ENCODE measurements around the gene NF1.
"Not testable (repeated sequence)": the region's sequence is repeated elsewhere in the genome, so short reads cannot be mapped to it uniquely, and the experiment has no call there.

The NF1 gene

GRCh38 chr17:31094600-31095235, at the start of gene NF1:
Gene NF1, plus strand, starts transcription at chr17:31094977. Its CDS starts 333 bp downstream, at chr17:31095310.
- DNase-seq (ENCODE audit: low read depth), result peak; percentile 77

DNA sequence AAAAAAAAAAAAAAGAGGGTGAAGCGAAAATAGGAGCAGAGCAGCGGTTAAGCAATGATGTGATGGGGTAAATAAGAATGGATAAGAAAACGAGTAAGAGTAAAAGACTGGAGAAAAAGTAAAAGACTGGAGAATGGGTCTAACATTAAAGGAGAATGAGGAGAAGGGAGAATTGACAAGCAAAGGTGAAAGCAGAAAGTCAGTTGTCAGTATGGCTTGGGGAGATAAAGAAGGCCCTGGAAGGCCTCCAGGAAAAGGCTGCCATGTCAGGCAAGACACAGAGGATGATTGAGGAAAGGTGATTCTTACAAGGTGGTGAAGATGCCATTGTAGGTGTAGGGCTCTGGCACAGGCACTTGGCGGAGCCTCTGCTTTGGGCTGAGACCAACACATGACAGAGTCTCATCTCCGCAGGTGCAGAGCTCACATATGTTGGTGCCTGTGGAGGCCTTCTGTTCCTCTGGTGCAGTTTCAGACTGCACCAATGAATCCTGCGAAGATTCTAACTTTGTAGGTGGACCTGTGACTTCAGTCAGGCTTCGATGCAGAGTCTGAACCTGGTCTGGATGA, 47.8 kb upstream of the NF1 start:
- not testable (repeated sequence) for DNase-seq (ENCODE audit: low read depth)

GRCh38 chr17:31048142-31048541, 46.6 kb upstream of the NF1 start:
- DNase-seq (ENCODE audit: low read depth), result no peak

DNA sequence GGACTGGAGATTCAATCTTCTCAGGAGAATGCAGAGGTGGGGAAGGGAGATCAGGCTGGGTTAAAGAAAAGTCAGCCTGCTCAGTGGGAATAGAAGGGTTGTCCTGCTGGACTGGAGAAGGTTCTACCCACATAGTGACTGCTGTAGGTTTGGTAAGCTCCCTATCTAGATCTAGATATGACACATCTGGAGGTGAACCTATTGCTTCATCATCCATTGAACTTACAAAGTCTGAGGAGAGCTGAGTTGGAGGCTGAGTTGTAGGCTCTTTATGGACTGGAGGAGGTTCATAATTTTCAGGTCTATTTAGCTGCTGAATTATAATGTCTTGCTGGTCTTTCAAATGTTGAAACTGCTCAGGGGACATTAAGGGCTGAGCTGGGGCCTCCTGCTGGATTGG, 46.0 kb upstream of the NF1 start:
- DNase-seq (ENCODE audit: low read depth), result no peak

DNA sequence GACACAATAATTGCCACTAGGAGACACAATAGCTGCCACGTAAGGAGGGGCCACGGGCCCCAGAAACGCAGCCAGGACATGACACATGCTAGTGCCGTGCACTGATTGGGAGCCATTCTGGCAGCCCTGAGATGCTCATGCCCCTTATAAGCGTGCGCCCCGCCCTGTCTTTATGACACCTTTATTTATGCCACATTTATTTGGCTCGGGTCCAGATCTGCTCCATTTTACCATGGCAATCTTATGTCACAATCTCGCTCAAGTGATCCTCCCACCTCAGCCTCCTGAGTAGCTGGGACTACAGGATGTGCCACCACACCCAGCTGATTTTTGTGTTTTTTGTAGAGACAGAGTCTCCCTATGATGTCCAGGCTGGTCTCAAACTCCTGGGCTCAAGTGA, 43.8 kb upstream of the NF1 start:
- DNase-seq (ENCODE audit: low read depth), result no peak

- DNase-seq (ENCODE audit: low read depth), result no peak
Observed at GRCh38 chr17:31051506-31051905, 43.3 kb upstream of the NF1 start.

DNA sequence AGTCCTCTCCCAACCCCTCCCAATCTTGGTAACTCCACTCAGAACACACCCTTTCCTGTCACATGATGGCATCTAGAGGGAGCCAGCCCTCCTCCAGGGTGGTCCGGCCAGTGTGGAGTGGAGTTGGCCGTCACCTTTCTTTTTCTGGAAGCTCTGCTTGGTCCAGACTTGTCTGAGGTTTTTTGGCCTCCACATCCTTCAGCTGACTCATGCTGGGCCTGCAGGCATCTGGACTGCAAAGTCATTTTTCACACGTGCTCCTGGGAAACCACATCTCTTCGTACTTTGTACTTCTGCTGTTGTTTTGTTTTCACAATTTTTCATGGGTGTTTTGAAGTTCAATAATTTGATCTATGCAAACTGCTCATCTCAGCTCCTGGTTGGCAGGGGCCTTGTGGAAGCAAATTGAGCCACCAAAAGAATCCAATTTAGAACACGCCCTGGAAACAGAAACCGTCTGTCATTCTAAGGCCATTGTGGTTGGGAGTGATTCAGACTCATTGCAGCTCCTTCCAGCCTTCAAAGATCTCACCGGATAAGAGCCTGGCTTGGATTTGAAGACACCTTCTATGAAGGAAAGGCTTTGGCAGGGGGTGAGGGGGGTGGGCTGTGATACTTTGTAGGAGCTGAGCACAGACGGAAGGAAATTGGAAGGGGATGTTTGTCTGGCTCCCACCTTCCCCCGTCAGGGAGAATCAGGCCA, 42.4 kb upstream of the NF1 start:
- no peak for DNase-seq (ENCODE audit: low read depth)

GRCh38 chr17:31053071-31053470, 41.7 kb upstream of the NF1 start:
- DNase-seq (ENCODE audit: low read depth), result no peak

DNA sequence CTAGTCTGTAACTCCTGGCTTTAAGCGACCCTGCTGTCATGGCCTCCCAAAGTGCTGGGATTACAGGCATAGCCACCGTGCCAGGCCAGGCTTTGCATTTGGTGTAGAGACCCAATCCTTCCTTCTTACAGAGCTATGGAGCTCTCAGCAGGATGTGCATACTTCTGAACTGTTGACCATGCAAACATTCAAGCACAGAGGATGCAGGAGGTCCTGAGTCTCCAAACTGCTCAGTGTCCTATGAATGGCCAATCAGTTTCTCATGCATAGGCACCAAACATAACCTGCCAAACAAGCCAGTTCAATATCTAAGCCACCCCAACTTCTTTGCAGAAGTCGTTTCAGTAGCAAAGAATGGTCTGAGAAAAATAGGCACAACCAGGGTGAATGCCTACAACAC, 40.0 kb upstream of the NF1 start:
- DNase-seq (ENCODE audit: low read depth), result no peak

GRCh38 chr17:31058976-31059375, 35.8 kb upstream of the NF1 start:
- DNase-seq (ENCODE audit: low read depth), result no peak

- no peak for DNase-seq (ENCODE audit: low read depth)
Observed at GRCh38 chr17:31060791-31061550, 33.8 kb upstream of the NF1 start.

DNA sequence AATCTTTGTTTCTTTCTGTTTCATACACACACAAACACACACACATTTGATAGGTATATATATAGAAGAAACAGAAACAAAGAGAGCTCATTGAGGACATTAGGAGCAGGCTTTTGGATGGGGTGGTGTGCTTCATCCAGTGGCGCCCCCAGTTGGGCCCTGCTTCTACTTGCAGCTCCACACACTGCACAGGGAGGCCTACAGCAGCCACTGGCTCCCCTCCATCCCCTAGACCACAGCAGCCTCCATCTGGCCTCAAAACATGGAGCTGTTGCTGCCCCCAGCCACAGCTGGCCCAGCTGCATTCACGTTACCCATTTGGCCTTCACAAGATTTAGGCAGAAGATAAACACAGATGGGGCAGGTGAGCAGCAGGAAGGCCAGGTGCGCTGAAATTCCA, 33.1 kb upstream of the NF1 start:
- DNase-seq (ENCODE audit: low read depth), result no peak

GRCh38 chr17:31062346-31062745, 32.4 kb upstream of the NF1 start:
- DNase-seq (ENCODE audit: low read depth), result no peak

- no peak for DNase-seq (ENCODE audit: low read depth)
Observed at GRCh38 chr17:31064707-31065106, 30.1 kb upstream of the NF1 start.

- no peak for DNase-seq (ENCODE audit: low read depth)
Observed at GRCh38 chr17:31067691-31068184, 27.0 kb upstream of the NF1 start.

DNA sequence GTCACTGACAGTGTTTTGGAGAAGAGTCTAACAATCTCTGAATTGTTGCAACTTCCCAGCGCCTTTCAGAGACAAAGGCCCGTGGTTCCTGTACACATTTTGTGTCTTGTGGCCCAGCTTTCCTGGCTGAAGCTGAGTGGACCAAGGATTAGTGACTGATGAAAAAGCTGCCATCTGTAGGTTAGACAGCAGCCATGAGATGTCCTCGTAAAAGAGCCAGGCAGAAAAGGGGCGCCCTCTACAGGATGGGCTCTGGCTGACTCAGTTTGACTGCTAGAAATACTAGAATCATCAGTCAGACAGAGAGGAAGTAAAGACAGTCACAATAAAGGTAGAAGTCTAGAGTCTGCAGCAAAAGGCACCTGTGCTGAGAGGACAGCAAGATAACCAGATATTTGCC, 26.5 kb upstream of the NF1 start:
- DNase-seq (ENCODE audit: low read depth), result peak; percentile 9

GRCh38 chr17:31072186-31072585, 22.6 kb upstream of the NF1 start:
- DNase-seq (ENCODE audit: low read depth), result no peak

DNA sequence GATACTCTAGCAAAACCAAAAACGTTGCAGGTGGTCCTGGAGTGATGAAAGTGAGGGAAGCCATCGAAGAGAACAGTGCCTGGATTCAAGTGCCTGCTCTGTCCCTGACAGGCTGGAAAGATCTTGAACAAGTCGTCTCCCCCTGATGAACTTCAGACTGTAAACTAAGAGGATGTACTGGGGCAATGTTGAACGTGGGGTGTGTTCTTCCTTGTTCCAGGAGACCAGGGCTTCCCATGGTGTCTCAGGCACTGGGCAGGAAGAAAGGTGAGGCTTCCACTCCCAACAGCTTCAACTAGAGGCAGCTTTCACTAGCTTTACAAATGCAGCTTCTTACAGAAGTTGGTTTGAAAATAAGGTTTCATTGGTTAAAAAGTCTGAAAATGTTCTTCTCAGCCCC, 21.4 kb upstream of the NF1 start:
- DNase-seq (ENCODE audit: low read depth), result no peak

GRCh38 chr17:31074772-31075555, 19.8 kb upstream of the NF1 start:
- no peak for DNase-seq (ENCODE audit: low read depth)

DNA sequence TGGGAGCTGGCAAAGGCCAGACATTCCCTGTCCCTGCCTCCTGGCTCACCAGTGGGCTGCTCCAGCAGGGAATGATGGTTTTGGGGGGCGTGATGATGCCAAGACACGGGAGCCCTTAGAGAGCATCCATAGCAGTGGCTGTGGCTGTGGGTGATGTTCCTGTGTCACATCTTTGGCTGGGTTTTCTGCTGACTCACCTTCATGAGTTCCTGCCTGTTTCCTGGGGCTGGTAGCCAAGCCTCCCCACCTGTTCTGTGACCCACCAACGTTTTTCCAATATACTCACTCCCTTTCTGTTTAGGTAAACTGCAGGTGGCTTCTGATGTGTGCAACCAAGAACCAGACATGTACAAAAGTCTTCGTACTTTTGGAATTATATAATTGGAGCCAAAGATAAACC, 16.5 kb upstream of the NF1 start:
- DNase-seq (ENCODE audit: low read depth), result no peak

DNA sequence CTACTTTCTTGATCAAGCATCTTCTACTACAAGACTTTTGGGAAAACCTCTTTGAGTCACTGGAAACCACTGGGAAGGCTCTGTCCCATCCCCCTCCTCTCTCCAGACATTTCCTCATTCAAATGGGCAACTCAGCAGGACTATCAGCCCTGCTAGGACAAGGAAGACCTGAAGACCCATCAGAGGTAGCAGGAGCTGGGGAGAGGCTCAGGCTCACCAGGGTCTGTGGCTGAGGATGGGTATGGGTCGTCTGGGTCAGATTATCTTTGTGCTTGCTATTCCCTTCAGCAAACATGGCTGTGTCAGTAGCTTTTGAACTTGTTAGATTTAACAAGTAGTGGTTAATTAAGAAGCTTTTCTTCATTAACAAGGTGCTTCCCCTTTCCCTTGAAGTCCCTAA, 15.0 kb upstream of the NF1 start:
- DNase-seq (ENCODE audit: low read depth), result no peak

DNA sequence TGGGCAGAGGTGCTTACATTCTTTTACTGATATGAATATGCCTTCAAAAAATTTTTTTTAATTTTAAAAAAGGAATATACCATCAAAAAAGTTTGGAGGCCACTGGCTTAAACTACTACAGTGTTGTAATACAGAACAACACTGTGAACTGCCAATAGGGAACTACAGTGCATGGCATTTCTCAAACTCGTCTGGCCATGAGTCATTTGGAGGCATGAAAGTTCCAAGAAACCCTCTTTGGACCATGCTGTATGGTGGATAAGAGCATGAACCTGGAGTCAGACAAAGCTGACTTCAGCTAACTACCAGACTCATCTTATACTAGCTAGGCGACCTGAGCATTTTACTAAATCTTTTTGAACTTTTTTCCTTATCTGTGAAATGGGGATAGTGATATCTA, 9.2 kb upstream of the NF1 start:
- no peak for DNase-seq (ENCODE audit: low read depth)

All from activated T-helper 1 cell treated with Interleukin-2 at 50 U/mL for 16 hours (primary cell).